ENCODE results near the gene NACA2. TPM values are rescaled to one million over a fixed set of nuclear protein-coding genes. Genes with fewer than 3 reads are reported as not detected.
"Not testable (repeated sequence)": the region's sequence is repeated elsewhere in the genome, so short reads cannot be mapped to it uniquely, and the experiment has no call there.

The NACA2 gene
- total RNA-seq, 1 donor from 2014 or later: not detected

DNA sequence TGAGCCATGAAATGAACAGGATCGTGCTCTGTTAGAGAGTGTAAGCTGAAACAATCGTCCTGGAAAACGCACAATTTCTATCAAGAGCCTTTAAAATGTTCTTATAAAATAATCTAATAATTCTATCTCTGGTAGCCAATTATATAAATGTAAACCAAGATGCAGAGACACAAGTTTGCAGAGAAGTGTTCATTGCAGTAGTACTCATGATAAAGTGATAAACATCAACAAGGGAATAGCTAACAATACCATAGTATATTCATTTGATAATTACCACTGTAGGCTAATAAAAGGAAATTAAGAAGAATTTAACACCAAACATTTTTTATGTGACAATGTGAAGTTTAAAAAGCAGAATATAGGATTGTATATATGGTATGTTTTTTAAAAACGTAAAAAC is 12.4 kb downstream of the NACA2 start:
- no peak for DNase-seq (ENCODE audit: low read depth in 2 of 2)

DNA sequence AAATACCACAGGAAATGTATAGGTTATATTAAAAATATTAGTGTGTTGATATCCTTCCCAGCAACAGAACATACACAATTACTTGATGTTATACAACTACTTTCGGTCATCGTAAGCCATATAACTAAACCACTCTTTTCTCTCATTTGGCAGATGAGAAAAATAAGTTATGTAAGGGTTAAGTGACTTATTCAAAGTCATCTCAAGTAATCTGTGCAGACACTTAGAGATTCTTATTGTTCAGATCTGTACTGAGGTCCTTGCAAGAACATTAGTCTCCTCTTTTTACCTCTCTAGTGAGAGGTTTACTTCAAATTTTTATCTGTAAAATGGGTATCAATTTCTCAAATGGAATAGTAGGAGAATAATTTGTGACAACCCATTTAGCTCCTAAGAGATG is 15.0 kb downstream of the NACA2 start:
- DNase-seq (ENCODE audit: low read depth in 2 of 2): no peak

DNA sequence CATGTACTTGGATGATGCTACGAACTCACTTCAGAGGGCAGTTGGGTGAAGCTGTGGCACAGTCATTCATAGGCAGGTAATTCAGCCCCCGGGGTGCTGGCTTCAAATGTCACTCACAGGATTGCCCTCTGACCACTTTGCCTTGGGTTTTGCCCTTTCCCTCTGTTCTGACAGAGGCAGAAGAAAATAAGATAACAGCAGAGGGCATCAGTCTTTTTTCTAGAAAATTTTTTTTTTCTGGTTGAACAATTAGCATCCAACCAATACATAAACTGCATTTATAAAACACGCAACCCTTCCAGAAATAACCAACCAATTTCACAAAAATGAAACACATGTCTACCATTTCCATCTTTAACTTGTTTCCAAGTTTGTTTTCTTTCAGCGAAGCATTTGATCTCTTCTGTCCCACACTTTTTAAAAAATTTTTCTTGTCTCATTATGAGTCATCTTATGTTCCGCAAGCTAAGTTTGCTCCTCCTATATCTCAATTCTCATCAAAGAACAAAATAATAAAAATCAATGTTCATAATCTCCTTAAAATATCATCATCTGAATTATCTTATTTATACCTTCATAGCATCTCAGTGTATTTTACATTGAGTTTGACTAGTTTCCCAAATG is 15.6 kb downstream of the NACA2 start:
- DNase-seq (ENCODE audit: low read depth in 2 of 2): no peak

DNA sequence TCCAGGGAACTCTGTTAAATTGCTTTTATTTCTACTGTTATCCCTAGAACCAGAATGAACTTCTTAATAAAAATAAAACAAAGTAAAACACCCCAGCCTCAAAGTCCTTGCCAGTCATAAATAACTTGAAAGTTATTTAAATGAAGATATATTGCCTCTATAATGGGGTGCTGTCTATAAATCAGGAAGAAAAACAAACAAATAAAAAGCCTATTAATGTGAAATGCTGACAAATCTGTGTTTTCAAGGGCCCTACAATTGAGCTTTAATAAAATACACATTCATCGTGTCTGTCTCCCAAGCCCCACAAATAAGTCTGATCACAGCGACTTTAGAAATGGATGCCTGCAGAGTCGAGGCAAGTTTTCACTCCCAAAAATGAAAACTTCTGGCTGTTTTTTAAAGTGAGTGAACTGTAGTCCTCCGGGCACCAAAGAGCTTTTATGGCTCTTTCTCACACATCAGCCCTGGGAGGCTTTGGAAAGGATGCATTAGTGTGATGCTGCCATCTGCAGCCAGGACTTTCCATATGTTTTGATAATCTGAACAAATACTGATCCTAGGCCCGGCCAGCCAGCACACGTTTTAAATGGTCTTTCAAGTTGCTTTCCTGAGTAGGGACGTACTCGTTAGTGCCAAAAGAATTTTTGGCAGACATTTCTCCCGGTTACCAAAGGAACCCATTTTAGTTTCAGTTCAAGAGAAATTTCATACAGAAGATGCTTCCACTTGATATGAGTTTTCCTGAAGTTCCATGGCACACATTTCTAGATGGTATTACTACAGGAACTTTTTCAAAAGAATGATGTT is 16.3 kb downstream of the NACA2 start:
- DNase-seq (ENCODE audit: low read depth in 2 of 2): peak; percentile 26 to 27

DNA sequence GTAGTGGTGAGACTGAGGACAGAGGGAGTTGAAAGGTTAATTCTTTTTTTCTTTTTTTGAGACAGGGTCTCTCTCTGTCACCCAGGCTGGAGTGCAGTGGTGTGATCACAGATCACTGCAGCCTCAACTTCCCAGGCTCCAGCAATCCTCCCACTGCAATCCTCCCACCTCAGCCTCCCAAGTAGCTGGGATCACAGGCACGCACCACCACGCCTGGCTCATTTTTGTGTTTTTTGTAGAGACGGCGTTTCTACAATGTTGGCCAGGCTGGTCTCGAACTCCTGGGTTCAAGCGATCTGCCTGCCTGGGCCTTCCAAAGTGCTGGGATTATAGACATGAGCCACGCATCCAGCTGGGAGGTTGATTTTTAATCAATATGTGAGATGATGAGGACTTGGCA is 18.5 kb downstream of the NACA2 start:
- not testable (repeated sequence) for DNase-seq (ENCODE audit: low read depth in 2 of 2)

DNA sequence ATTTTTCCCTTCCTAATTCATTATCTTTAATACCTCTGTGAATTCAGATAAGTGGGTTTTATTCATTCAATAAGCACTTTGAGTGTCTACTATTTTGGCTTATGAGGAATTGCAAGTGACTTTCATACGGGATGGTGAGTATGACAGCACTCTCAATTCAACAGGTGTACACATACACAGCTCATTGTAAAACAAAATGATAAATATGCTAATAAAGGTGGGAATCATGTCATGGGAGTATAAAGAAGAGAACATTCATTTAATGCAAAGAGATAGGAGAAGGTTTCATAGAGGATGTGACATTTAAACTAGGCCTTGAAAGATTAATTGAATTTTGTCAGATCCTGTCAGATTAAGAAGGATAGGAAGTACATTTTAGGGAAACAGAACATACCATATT is 19.4 kb downstream of the NACA2 start:
- DNase-seq (ENCODE audit: low read depth in 2 of 2): no peak

DNA sequence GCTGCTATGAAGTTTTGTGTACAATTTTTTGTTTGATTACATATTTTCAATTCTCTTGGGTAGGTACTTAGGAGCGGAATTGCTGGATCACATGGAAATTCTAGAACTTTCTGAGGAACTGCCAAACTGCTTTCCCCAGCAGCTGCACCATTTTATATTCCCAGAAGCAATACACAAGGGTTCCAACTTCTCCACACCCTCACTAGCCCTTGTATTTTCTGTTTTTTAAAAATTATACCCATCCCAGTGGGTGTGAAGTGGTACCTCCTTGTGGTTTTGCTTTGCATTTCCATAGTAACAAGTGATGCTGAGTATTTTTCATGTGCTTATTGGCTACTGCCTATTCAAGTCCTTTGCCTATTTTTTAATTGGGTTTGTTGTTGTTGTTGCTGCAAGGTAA is 20.9 kb downstream of the NACA2 start:
- peak; percentile 13 to 24 for DNase-seq (ENCODE audit: low read depth in 2 of 2)

DNA sequence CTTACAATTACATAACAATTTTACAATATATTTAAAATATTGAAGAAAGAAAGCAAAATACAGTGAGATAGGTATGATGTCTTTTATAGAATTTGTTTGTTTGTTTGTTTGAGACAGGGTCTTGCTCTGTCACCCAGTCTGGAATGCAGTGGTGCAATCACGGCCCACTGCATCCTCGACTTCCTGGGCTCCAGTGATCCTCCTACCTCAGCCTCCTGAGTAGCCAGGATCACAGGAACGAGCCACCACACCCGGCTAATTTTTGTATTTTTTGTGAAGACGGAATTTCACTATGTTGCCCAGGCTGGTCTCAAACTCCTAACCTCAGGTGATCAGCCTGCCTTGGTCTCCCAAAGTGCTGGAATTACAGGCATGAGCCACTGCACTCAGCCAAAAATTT is 21.5 kb downstream of the NACA2 start:
- DNase-seq (ENCODE audit: low read depth in 2 of 2): not testable (repeated sequence)

DNA sequence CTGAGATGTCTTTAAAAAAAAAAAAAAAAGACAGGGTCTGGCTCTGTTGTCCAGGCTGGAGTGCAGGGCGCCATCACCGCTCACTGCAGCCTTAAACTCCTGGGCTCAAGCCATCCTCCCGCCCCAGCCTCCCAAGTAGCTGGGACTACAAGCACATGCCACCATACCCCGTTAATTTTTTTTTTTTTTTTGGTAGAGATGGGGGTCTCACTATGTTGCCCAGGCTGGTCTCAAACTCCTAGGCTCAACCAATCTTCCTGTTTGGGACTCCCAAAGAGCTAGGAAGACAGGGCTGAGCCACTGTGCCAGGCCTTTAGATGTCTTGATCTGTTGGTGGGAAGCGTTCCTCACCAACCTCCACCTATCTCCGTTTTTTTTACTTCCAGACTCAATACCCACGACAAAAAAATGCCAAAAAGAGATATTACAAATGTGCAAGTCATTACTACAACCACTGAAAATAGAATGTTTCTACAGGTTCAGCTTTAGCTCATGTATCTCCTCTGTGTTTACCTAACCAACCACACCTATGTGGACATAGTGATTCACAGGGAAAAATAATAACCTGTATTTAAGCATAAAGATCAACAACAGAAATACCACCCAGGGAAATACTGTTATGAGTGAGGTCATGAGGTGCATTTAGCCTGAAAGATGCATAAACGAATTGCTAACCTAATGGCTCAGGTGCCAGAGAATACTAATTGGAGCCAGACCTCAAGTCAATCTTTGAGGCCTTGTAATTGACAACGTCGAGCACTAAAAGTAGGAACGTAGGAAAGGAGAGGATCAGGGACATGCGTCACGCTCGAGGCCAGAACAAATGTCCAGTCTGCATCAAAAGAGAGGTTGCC is 22.6 kb downstream of the NACA2 start:
- no peak for DNase-seq (ENCODE audit: low read depth in 2 of 2)

DNA sequence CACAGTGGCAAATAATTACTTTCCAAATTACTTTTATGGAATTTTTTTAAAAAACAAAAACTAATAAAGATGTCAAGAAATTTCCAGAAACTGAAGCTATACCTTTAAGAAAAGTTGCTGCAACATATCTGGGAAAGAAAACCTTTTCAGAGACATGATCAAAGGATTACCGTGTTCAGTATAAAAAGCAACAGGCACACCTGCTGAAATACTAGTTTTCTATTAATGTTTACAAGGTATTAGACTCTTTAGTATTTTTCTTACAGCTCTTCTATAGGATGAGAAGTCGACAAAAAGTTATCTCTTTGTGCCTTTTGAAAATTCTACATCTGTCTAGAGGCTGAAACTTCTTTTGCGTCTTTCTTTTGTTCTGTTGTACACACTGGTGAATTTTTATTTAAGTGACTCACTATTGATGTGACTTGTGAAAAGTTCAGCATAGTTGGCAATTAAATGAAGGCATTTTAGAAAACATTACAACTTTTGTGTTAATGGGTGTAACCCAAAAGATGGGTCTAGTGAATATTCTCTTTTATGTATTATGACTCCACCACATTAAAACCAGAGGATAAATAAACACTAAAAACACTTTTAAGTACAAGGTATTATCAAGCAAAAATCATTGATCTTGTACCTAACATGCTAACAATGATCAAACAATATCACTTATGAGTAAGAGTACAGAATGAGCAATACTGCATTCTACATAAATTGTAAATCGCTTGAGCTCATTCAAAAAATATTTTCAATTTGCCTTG is 23.8 kb downstream of the NACA2 start:
- no peak for DNase-seq (ENCODE audit: low read depth in 2 of 2)

DNA sequence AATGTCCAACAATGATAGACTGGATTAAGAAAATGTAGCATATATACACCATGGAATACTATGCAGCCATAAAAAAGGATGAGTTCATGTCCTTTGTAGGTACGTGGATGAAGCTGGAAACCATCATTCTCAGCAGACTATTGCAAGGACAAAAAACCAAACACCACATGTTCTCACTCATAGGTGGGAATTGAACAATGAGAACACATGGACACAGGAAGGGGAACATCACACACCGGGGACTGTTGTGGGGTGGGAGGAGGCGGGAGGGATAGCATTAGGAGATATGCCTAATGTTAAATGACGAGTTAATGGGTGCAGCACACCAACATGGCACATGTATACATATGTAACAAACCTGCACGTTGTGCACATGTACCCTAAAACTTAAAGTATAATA is 24.6 kb downstream of the NACA2 start:
- DNase-seq (ENCODE audit: low read depth in 2 of 2): not testable (repeated sequence)

DNA sequence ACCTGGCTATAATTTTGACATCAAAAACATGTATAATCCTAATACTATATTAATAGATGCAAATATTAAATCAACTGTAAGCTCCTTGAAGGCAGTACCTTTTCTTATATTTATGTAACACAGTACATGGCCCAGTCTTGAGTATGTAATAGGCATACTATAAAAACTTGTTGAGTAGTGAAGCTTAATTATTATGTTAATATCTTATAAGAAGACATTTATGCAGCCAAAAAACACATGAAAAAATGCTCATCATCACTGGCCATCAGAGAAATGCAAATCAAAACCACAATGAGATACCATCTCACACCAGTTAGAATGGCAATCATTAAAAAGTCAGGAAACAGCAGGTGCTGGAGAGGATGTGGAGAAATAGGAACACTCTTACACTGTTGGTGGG is 25.2 kb downstream of the NACA2 start:
- not testable (repeated sequence) for DNase-seq (ENCODE audit: low read depth in 2 of 2)

DNA sequence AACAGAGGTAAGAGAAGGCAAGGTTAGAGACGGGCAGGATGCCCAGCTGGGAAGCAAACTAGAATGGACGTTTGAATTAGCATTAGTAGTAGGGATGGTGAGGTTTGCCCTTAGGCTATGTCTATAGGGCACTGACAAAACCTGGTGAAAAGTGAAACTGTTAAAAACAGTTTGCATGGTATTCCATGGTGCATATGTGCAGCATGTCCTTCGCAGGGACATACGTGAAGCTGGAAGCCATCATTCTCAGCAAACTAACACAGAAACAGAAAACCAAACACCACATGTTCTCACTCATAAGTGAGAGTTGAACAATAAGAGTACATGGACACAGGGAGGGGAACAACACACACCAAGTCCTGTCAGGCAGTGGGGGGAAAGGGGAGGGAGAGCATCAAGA is 25.8 kb downstream of the NACA2 start:
- DNase-seq (ENCODE audit: low read depth in 2 of 2): no peak

DNA sequence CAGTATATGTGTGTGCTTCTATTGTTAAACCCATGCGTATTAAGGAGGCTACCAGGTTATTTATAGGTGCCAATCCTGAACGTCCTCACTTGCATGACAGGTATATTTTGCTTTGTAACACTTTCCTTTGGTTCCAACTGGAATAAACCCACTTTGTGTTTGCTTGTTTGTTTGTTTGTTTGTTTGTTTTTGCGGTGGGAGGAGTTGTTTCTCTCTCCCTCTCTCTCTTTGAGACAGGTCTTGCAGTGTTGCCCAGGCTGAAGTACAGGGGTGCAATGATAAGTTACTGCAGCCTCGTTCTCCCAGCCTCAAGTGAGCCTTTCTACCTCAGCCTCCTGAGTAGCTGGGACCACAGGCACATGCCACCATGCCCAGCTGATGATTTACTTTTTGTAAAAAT is 28.7 kb downstream of the NACA2 start:
- DNase-seq (ENCODE audit: low read depth in 2 of 2): no peak

DNA sequence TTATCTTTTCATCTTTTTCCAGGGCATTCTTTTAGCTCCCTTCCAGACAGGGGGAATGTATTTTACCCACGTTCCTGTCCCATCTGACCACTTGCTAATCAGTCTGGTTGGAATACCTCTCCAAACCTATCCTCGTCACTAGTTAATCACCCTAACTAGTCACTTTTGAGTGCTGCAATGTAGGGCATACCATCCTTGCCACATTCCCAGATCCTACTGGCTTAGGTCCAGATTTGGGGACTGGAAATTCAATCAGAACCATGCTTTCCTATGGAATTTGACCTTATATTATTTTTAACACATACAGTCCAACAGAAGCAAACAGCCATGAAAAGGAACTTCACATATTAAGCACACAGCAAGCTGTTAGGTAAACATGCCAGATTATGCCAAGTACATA is 29.7 kb downstream of the NACA2 start:
- DNase-seq (ENCODE audit: low read depth in 2 of 2): no peak

DNA sequence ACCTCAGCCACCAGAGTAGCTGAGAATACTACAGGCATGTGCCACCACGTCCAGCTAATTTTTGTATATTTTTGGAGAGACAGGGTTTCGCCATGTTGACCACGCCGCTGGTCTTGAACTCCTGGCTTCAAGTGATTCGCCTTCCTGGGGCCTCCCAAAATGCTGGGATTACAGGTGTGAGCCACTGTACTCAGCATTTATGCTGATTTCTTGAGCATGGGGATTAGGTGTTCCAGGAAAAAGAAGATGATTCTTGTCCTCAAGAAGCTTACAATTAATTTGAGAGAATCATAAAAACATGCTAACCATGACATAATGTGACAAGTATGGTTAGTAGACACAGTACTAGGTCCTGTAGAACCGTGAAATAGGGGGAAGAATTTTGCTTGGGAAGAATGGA is 30.9 kb downstream of the NACA2 start:
- no peak for DNase-seq (ENCODE audit: low read depth in 2 of 2)

DNA sequence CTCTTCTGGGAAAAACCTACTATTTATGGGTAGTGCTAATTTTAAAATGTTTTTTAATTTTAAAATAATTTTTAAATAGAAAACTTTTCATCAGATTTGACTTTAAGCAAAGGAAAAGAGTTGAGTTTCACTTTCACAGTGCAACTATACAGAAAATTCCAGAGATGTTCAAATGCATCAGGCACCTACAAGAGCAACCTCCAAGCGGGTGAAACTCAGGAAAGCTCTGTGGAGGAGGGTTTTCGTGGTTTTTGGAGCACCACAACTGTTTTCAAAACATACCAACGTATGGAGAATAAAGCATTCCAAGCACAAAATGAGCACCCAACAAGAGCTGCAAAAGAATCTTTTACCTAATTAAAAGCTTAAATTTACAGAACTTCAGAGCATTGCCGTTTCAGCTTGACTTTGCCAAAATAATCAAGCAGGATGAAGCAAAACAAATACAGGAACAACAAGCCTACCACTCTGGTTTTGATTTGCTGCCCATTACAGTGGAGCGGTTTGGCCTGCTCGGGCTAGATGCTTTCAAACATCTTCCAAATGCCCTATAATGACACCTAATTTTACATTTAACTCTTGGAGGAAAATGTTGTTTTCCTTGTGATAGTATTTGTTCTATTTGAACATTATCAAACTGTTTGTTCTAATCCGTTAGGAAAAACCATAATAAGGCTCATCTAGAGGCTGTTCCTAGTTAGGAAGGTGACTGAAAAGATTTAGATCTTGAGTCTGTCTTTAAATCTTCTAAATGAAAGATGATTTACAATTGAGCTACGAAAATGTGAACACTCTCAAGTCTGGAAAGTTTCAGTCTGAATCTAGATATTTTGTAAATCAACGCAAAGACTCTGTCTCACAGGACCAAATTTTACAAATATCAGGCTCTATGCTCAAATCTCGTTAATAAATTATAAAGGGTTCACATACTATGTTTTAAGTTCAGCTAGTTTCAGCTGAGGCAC is 34.5 kb downstream of the NACA2 start:
- DNase-seq (ENCODE audit: low read depth in 2 of 2): no peak

DNA sequence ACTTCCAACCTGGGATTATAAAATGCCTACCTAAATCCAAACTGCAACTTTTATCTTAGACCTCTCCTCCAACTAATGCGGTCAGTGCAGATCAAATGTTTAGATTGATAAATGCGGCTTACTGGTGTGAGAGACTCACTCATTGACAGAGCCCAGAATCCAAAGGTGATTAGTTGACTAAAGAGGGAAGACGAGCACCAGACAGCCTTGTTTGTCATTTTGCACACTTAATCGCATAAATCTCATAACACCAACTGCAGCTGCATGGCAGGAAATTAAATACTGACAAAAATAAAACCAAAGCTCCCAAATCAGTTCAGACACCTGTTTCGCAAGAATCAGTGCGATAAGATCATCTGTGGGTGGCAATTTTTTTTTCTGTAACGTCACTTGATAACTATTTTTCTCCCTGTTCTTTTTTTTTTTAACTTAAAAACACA is 35.9 kb downstream of the NACA2 start:
- DNase-seq (ENCODE audit: low read depth in 2 of 2): no peak

DNA sequence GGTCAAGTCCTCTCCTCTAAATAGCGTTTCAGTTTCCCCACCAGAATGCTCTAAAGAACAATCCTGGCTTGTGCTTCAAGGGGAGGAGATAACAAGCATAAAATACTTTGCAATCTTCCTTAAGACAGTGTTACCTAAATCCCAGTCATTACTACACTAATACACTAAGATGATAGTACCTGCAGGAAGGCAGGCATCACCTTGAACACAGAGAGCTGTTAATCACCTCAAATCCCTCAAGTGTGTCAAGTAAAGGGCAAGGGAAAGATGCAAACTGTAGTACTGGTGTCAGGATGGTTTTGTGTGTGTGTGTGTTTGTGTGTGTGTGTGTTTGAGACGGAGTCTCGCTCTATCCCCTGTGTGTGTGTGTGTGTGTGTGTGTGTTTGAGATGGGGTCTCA is 36.8 kb downstream of the NACA2 start:
- no peak for DNase-seq (ENCODE audit: low read depth in 2 of 2)

DNA sequence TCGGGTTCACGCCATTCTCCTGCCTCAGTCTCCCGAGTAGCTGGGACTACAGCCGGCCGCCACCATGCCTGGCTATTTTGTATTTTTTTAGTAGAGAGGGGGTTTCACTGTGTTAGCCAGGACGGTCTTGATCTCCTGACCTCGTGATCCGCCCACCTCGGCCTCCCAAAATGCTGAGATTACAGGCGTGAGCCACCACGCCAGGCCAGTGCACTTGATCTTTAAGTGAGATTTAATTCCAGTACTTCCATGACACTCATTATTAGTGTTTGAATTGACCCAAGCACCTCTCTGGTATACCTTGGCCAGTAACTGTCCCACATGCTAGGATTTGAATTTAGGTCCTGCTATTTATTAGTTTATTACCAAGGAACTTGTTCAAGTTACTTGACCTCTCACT is 38.5 kb downstream of the NACA2 start:
- DNase-seq (ENCODE audit: low read depth in 2 of 2): not testable (repeated sequence)

Measured in lung microvascular endothelial cell (primary cell).